Measurements from ENCODE around the gene DZANK1.
"Not testable (repeated sequence)": the region's sequence is repeated elsewhere in the genome, so short reads cannot be mapped to it uniquely, and the experiment has no call there.

DZANK1 gene

DNA sequence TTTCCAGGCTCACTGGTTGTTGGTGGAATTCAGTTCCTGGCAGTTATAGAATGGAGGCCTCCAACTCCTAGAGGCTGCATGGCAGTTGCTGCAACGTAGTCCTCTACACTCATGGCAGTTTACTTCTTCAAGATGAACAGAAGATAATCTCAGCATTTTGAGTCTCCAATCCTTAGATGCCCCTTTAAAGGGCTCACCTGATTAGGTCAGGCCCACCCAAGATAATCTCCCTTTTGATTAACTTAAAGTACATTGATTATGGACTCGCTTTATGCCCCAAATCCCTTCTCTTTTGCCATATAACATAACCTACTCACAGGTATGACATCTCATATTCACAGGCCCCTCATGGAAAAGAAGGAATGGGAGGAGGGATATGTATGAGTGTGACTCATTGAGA, 102.1 kb downstream of the DZANK1 start:
- no peak for TF ChIP-seq CTCF (IDR thresholded peaks at IDR 0.05; ENCODE audit: low read depth, low read length)
- H3K4me3 ChIP-seq (ENCODE audit: low read depth, low read length), result no peak overlapping the region
- in situ Hi-C loops (cut with HindIII; ENCODE audit: low sequenced_read_pairs), result no loop called here
- no peak for DNase-seq (ENCODE audit: low read depth, low spot score)

DNA sequence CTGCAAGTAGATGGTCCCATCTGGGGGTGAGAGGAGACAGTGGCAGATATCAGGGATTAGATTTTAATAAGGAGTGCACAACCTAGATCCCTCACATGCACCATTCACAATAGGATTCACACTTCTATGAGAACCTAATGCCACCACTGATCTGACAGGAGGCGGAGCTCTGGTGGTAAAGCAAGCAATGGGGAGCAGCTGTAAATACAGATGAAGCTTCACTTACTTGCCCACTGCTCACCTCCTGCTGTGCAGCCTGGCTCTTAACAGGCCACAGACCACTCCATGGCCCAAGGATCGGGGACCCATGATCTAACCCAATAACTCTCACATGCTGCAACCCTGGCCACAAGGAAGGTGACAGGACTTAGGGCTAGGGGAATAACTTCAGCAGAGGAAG, 103.1 kb downstream of the DZANK1 start:
- no peak overlapping the region for H3K4me3 ChIP-seq (ENCODE audit: low read depth, low read length)
- TF ChIP-seq CTCF (IDR thresholded peaks at IDR 0.05; ENCODE audit: low read depth, low read length), result no peak
- in situ Hi-C loops (cut with HindIII; ENCODE audit: low sequenced_read_pairs), result no loop called here
- DNase-seq (ENCODE audit: low read depth, low spot score), result no peak

DNA sequence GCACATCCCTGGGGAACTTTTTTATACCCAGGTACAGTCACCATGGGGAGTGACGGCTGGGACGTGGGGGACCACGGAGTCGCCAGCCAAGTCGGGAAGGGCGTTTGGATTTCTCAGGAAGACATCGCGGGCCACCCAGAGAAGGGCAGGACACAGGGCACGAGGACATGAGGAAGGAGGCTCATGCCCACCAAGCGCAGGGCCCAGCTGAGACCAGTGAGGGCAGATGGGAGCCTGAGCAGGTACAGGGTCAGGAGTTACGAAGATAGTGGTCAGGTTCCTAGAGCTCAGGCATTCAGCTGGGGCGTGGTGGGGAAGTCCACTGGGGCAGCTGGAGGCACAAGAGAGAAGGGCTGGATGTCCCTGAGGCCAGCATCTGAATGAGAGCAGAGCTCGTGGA, 103.9 kb downstream of the DZANK1 start:
- in situ Hi-C loops (cut with HindIII; ENCODE audit: low sequenced_read_pairs), result no loop called here
- no peak for DNase-seq (ENCODE audit: low read depth, low spot score)
- TF ChIP-seq CTCF (IDR thresholded peaks at IDR 0.05; ENCODE audit: low read depth, low read length), result no peak
- no peak overlapping the region for H3K4me3 ChIP-seq (ENCODE audit: low read depth, low read length)

GRCh38 chr20:18361678-18362077, 105.2 kb downstream of the DZANK1 start:
- no peak overlapping the region for H3K4me3 ChIP-seq (ENCODE audit: low read depth, low read length)
- no peak for DNase-seq (ENCODE audit: low read depth, low spot score)
- no peak for TF ChIP-seq CTCF (IDR thresholded peaks at IDR 0.05; ENCODE audit: low read depth, low read length)
- in situ Hi-C loops (cut with HindIII; ENCODE audit: low sequenced_read_pairs), result no loop called here

- DNase-seq (ENCODE audit: low read depth, low spot score), result no peak
- in situ Hi-C loops (cut with HindIII; ENCODE audit: low sequenced_read_pairs), result no loop called here
- no peak overlapping the region for H3K4me3 ChIP-seq (ENCODE audit: low read depth, low read length)
- no peak for TF ChIP-seq CTCF (IDR thresholded peaks at IDR 0.05; ENCODE audit: low read depth, low read length)
Measured at GRCh38 chr20:18360635-18361034, 106.2 kb downstream of the DZANK1 start.

GRCh38 chr20:18359854-18360253, 107.0 kb downstream of the DZANK1 start:
- DNase-seq (ENCODE audit: low read depth, low spot score), result no peak
- no peak for TF ChIP-seq CTCF (IDR thresholded peaks at IDR 0.05; ENCODE audit: low read depth, low read length)
- in situ Hi-C loops (cut with HindIII; ENCODE audit: low sequenced_read_pairs), result no loop called here
- H3K4me3 ChIP-seq (ENCODE audit: low read depth, low read length), result no peak overlapping the region

DNA sequence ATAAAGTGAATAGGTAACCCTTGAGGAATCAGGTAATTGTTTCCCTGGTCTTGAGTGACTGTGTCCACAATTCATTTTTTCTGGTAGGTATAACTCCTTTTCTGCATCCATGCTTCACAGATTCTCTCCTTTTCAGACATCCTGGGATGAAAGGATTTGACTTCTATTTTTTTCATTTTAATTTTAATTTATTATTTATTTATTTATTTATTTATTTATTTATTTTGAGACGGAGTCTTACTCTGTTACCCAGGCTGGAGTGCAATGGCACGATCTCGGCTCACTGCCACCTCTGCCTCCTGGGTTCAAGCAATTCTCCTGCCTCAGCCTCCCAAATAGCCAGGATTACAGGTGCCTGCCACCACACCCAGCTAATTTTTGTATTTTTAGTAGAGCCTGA, 117.1 kb downstream of the DZANK1 start:
- H3K4me3 ChIP-seq (ENCODE audit: low read depth, low read length); in situ Hi-C loops (cut with HindIII; ENCODE audit: low sequenced_read_pairs); DNase-seq (ENCODE audit: low read depth, low spot score): not testable (repeated sequence)

Data from astrocyte of the spinal cord (primary cell).